Peyer's patch (tissue), 4 donors: ENCODE results near the gene MAGI2. TPM values are rescaled to one million over a fixed set of nuclear protein-coding genes. Genes with fewer than 3 reads are reported as not detected.

Experiments
- DNase-seq, 3 donors: peaks; one replicate each; pipeline ENCODE4 v3.0.0-alpha.2; 2017 to 2019
- H3K27ac ChIP-seq, 4 donors: fragments of 200-600 bp; sonication (generic); one replicate each; pipeline ENCODE4 v1.5.1; 2016 to 2019
- H3K27me3 ChIP-seq, 2 donors: fragments of 200-600 bp; sonication (generic); one replicate each; pipeline ENCODE4 v1.5.1; 2019
- H3K36me3 ChIP-seq, 3 donors: fragments of 200-600 bp; sonication (generic); one replicate each; pipeline ENCODE4 v1.5.1; 2016 to 2019
- H3K4me1 ChIP-seq, 4 donors: fragments of 200-600 bp; sonication (generic); one replicate each; pipeline ENCODE4 v1.5.1; 2016 to 2019
- H3K4me3 ChIP-seq, 4 donors: fragments of 200-600 bp; sonication (generic); 1 replicate in 3 of 4; 2 replicates in 1 of 4; pipeline ENCODE4 v1.5.1; 2016 to 2019; ENCODE audit warnings: mild to moderate bottlenecking in 1 of 4
- H3K9me3 ChIP-seq, 4 donors: fragments of 200-600 bp; sonication (generic); one replicate each; pipeline ENCODE4 v1.5.1; 2016 to 2019; ENCODE audit warnings: mild to moderate bottlenecking in 1 of 4
- POLR2A ChIP-seq, 2 donors: fragments of 450-650 bp; IDR thresholded peaks; one replicate each; pipeline ENCODE4 v1.5.1; 2017; ENCODE audit warnings: antibody characterized with exemption in 2 of 2, mild to moderate bottlenecking in 2 of 2, moderate library complexity in 2 of 2
- total RNA-seq, 4 donors: library from RNA; depleted of rRNA; stranded (reverse); fragments of >200 nt; gene quantifications; one replicate each; pipeline ENCODE4 v1.1.0, GENCODE V29; 2016
- TF ChIP-seq, protein P1 (sequence below), 6 experiments: fragments of 450-650 bp in 4 of 6; fragments of 200-600 bp in 2 of 6; sonication (generic) in 1 of 6; IDR thresholded peaks; one replicate each; pipeline ENCODE4 v1.5.1; 2017 to 2019; ENCODE audit warnings: antibody characterized with exemption in 6 of 6, mild to moderate bottlenecking in 3 of 6, moderate library complexity in 1 of 6

The MAGI2 gene
- total RNA-seq, 4 donors from 2014 or later, result 1.6 to 12.4 (median 2.8) TPM

GRCh38 chr7:79149831-79150230 is 303.6 kb downstream of the MAGI2 start:
- Histone ChIP-seq H3K4me1 (no peaks in the 10 kb centered on the region), H3K9me3 (no peaks in the 10 kb centered on the region), H3K27ac (no peak overlapping the region), H3K4me3 (no peak overlapping the region), H3K36me3 (no peaks in the 10 kb centered on the region), H3K27me3 (no peaks in the 10 kb centered on the region)
- TF ChIP-seq, protein P1, sequence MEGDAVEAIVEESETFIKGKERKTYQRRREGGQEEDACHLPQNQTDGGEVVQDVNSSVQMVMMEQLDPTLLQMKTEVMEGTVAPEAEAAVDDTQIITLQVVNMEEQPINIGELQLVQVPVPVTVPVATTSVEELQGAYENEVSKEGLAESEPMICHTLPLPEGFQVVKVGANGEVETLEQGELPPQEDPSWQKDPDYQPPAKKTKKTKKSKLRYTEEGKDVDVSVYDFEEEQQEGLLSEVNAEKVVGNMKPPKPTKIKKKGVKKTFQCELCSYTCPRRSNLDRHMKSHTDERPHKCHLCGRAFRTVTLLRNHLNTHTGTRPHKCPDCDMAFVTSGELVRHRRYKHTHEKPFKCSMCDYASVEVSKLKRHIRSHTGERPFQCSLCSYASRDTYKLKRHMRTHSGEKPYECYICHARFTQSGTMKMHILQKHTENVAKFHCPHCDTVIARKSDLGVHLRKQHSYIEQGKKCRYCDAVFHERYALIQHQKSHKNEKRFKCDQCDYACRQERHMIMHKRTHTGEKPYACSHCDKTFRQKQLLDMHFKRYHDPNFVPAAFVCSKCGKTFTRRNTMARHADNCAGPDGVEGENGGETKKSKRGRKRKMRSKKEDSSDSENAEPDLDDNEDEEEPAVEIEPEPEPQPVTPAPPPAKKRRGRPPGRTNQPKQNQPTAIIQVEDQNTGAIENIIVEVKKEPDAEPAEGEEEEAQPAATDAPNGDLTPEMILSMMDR (IDR thresholded peaks at IDR 0.05), result no peak
- no peak for TF ChIP-seq POLR2A (IDR thresholded peaks at IDR 0.05)
- DNase-seq, result no peak

DNA sequence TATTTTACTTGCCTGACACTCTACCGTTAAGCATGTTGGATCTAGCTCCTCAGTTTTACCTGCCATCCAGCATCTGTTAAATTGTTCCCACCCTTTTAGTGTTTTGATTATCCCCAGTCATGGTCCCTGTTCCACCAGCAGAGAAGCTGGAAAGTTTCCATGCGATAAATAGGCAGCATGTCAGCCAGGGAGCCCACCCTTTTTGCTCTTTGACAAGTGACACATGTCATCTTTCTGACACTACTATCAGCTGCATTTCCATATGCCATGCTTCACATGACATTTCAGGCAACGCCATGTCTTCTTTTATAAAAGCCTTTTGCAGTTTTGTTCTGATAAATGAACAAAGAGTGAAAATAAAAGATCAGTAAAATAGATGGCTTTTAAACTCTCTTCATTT is 310.8 kb downstream of the MAGI2 start:
- no peak overlapping the region for H3K4me3 ChIP-seq
- H3K27ac ChIP-seq, result no peak overlapping the region
- no peaks in the 10 kb centered on the region for H3K36me3 ChIP-seq
- H3K27me3 ChIP-seq, result no peaks in the 10 kb centered on the region
- no peaks in the 10 kb centered on the region for H3K4me1 ChIP-seq
- TF ChIP-seq POLR2A (IDR thresholded peaks at IDR 0.05), result no peak
- TF ChIP-seq, protein P1 (IDR thresholded peaks at IDR 0.05), result no peak
- no peak for DNase-seq
- H3K9me3 ChIP-seq, result peaks cover 0 to 3% (median 0%) of the 10 kb centered on the region in 4 donors

DNA sequence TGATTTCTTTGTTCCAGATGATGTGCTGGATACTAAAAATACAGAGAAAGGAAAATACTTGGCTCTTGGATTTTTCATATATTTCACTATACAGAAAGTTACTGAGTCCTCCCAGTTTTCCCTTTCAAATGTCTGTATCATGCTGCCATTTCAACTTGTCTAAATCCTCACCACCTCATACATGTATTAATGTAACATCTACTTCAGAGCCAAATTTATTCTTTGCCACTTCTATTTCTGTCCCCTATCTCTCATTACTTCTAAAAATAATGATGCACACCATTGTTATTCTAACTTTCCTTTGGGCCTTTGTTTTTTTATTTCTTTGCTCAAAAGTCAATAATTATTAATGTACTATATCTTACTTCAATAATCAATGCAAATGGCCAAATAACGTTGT is 312.2 kb downstream of the MAGI2 start:
- H3K27me3 ChIP-seq, result no peaks in the 10 kb centered on the region

DNA sequence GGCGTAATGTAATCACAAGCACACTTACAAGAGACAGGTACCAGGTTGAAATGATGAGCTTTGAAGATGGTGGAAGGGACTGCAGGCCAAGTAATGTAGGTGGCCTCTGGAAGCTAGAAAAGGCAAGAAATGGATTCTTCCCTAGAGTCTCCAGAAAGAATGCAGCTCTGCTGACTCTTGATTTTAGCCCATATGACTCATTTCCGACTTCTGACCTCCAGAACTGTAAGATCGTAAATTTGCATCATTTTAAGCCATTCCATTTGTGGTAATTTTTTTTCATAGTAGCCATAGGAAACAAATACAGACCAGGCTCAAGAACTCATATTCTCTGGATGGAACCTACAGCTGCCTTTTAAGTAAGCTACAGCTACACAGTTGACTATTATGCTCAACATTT is 315.5 kb downstream of the MAGI2 start:
- Histone ChIP-seq H3K27ac (no peak overlapping the region), H3K9me3 (peaks cover 0 to 3% (median 0%) of the 10 kb centered on the region in 4 donors), H3K27me3 (no peaks in the 10 kb centered on the region), H3K36me3 (no peaks in the 10 kb centered on the region), H3K4me1 (no peaks in the 10 kb centered on the region), H3K4me3 (no peak overlapping the region)
- TF ChIP-seq POLR2A (IDR thresholded peaks at IDR 0.05), result no peak
- TF ChIP-seq, protein P1 (IDR thresholded peaks at IDR 0.05), result no peak
- no peak for DNase-seq

More for the DNA sequence above, 312.2 kb downstream of the MAGI2 start:
- DNase-seq, result no peak
- no peak overlapping the region for H3K4me3 ChIP-seq
- no peak overlapping the region for H3K27ac ChIP-seq
- no peaks in the 10 kb centered on the region for H3K36me3 ChIP-seq
- H3K4me1 ChIP-seq, result no peaks in the 10 kb centered on the region
- H3K9me3 ChIP-seq, result peaks cover 0 to 3% (median 0%) of the 10 kb centered on the region in 4 donors
- no peak for TF ChIP-seq POLR2A (IDR thresholded peaks at IDR 0.05)
- TF ChIP-seq, protein P1 (IDR thresholded peaks at IDR 0.05), result no peak

DNA sequence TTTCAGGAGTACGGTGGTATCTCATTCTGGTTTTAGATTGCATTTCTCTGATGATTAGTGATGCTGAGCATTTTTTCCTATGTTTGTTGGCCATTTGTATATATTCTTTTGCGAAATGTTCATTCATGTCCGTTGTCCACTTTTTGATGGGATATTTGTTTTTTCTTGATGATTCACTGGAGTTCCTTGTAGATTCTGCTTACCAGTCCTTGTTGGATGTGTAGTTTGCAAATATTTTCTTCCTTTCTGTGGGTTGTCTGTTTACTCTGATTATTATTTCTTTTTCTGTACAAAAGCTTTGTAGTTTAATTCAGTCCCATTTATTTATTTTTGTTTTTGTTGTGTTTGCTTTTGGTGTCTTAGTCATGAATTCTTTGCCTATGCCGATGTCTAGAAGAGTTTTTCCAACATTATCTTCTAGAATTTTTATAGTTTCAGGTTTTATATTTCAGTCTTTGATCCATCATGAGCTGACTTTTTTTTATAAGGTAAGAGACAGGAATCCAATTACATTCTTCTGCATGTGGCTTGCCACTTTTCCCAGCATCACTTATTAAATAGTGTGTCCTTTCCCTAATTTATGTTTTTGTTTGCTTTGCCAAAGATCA is 320.5 kb downstream of the MAGI2 start:
- DNase-seq, result no peak
- no peaks in the 10 kb centered on the region for H3K27me3 ChIP-seq
- no peak for TF ChIP-seq POLR2A (IDR thresholded peaks at IDR 0.05)

GRCh38 chr7:79130715-79131114 is 322.8 kb downstream of the MAGI2 start:
- H3K4me1 ChIP-seq, result no peaks in the 10 kb centered on the region
- no peaks in the 10 kb centered on the region for H3K27me3 ChIP-seq
- no peak for DNase-seq
- H3K9me3 ChIP-seq, result no peaks in the 10 kb centered on the region
- no peak overlapping the region for H3K4me3 ChIP-seq
- TF ChIP-seq, protein P1 (IDR thresholded peaks at IDR 0.05), result no peak
- no peak for TF ChIP-seq POLR2A (IDR thresholded peaks at IDR 0.05)
- H3K36me3 ChIP-seq, result no peaks in the 10 kb centered on the region
- H3K27ac ChIP-seq, result no peak overlapping the region

More for the DNA sequence above, 320.5 kb downstream of the MAGI2 start:
- Histone ChIP-seq H3K4me1 (no peaks in the 10 kb centered on the region), H3K9me3 (no peaks in the 10 kb centered on the region), H3K27ac (no peak overlapping the region), H3K4me3 (no peak overlapping the region), H3K36me3 (no peaks in the 10 kb centered on the region)
